GM19351 (cell line): Measurements from ENCODE around the gene ARHGEF10L.
"Not testable (repeated sequence)": the region's sequence is repeated elsewhere in the genome, so short reads cannot be mapped to it uniquely, and the experiment has no call there.

ENCODE experiments used
- ATAC-seq: cut with Tn5 transposase; IDR thresholded peaks from one replicate; pipeline ENCODE4 v1.9.1; 2021; ENCODE audit warnings: mild to moderate bottlenecking, moderate library complexity; ENCODE audit not compliant: unreplicated experiment

ARHGEF10L gene

GRCh38 chr1:17607644-17608581 is 68.4 kb downstream of the ARHGEF10L start:
- no peak for ATAC-seq

- ATAC-seq: no peak
Measured at GRCh38 chr1:17609529-17609928, 70.0 kb downstream of the ARHGEF10L start.

- no peak for ATAC-seq
Measured at GRCh38 chr1:17610085-17610484, 70.6 kb downstream of the ARHGEF10L start.

GRCh38 chr1:17610713-17611112 is 71.2 kb downstream of the ARHGEF10L start:
- ATAC-seq: no peak

- ATAC-seq: no peak
Measured at GRCh38 chr1:17611991-17612390, 72.5 kb downstream of the ARHGEF10L start.

GRCh38 chr1:17612831-17613230 is 73.3 kb downstream of the ARHGEF10L start:
- no peak for ATAC-seq

- ATAC-seq: no peak
Measured at GRCh38 chr1:17614586-17614985, 75.1 kb downstream of the ARHGEF10L start.

- no peak for ATAC-seq
Measured at GRCh38 chr1:17615157-17615556, 75.7 kb downstream of the ARHGEF10L start.

GRCh38 chr1:17615959-17616358 is 76.5 kb downstream of the ARHGEF10L start:
- ATAC-seq: no peak

- ATAC-seq: no peak
Measured at GRCh38 chr1:17616731-17617279, 77.3 kb downstream of the ARHGEF10L start.

- ATAC-seq: no peak
Measured at GRCh38 chr1:17617787-17618557, 78.5 kb downstream of the ARHGEF10L start.

GRCh38 chr1:17618558-17619247 is 79.2 kb downstream of the ARHGEF10L start:
- no peak for ATAC-seq

- no peak for ATAC-seq
Measured at GRCh38 chr1:17620448-17620847, 81.0 kb downstream of the ARHGEF10L start.

- no peak for ATAC-seq
Measured at GRCh38 chr1:17621691-17622090, 82.2 kb downstream of the ARHGEF10L start.

GRCh38 chr1:17622823-17623222 is 83.3 kb downstream of the ARHGEF10L start:
- no peak for ATAC-seq

- no peak for ATAC-seq
Measured at GRCh38 chr1:17624611-17625233, 85.2 kb downstream of the ARHGEF10L start.

- no peak for ATAC-seq
Measured at GRCh38 chr1:17627239-17628052, 87.9 kb downstream of the ARHGEF10L start.

- ATAC-seq: not testable (repeated sequence)
Measured at GRCh38 chr1:17629046-17629445, 89.5 kb downstream of the ARHGEF10L start.

GRCh38 chr1:17629460-17629859 is 90.0 kb downstream of the ARHGEF10L start:
- ATAC-seq: no peak
